ENCODE measurements around the gene NUP50.

- TF ChIP-seq POLR2A (IDR thresholded peaks at IDR 0.05) (no peak), POLR2AphosphoS5 (IDR thresholded peaks at IDR 0.05) (no peak), CTCF (IDR thresholded peaks at IDR 0.05) (no peak), EP300 (IDR thresholded peaks at IDR 0.05) (no peak)
Observed at GRCh38 chr22:45154383-45154782, 9.3 kb upstream of the NUP50 start.

All from sigmoid colon (tissue), 4 donors.